Mesenchymal stem cell (in vitro differentiated cells and primary cell): ENCODE results near the gene CDH23.
A peak's percentile ranks its signal among the peaks of the same experiment; 100 is the strongest.

Experiments used
- DNase-seq: peaks from one replicate; pipeline ENCODE4 v3.0.0-alpha.2; 2013
- H2AFZ ChIP-seq: one replicate; pipeline ENCODE4 v1.6.1; 2013; ENCODE audit warnings: low read depth, mild to moderate bottlenecking, control low read depth, inconsistent platforms, low read length, moderate library complexity
- H2AK5ac ChIP-seq: 2 replicates; pipeline ENCODE4 v1.6.1; 2013; ENCODE audit warnings: low read length, moderate library complexity, mild to moderate bottlenecking, inconsistent platforms; ENCODE audit not compliant: severe bottlenecking
- H2BK120ac ChIP-seq: one replicate; pipeline ENCODE4 v1.6.1; 2013; ENCODE audit warnings: low read depth, mild to moderate bottlenecking, inconsistent platforms, low read length, moderate library complexity
- H2BK12ac ChIP-seq, 2 experiments: one replicate each; pipeline ENCODE4 v1.6.1; 2013; ENCODE audit warnings: inconsistent platforms in 2 of 2, low read length in 2 of 2, mild to moderate bottlenecking in 2 of 2, moderate library complexity in 2 of 2, control low read depth in 1 of 2
- H2BK15ac ChIP-seq: one replicate; pipeline ENCODE4 v1.6.1; 2013; ENCODE audit warnings: mild to moderate bottlenecking, low read depth, inconsistent platforms; ENCODE audit not compliant: poor library complexity, severe bottlenecking
- H2BK5ac ChIP-seq: 2 replicates; pipeline ENCODE4 v1.6.1; 2013; ENCODE audit warnings: low read depth, mild to moderate bottlenecking, low read length, control low read depth, inconsistent platforms; ENCODE audit not compliant: poor library complexity, severe bottlenecking
- H3K14ac ChIP-seq, 2 experiments: one replicate each; pipeline ENCODE4 v1.6.1; 2013; ENCODE audit warnings: inconsistent platforms in 2 of 2, low read length in 2 of 2, control low read depth in 1 of 2, mild to moderate bottlenecking in 1 of 2, moderate library complexity in 1 of 2
- H3K18ac ChIP-seq, 2 experiments: one replicate each; pipeline ENCODE4 v1.6.1; 2013; ENCODE audit warnings: inconsistent platforms in 2 of 2, low read length in 2 of 2, control low read depth in 1 of 2, low read depth in 1 of 2, mild to moderate bottlenecking in 1 of 2
- H3K23ac ChIP-seq, 2 experiments: one replicate each; pipeline ENCODE4 v1.6.1; 2013; ENCODE audit warnings: inconsistent platforms in 2 of 2, low read length in 2 of 2, mild to moderate bottlenecking in 2 of 2, moderate library complexity in 2 of 2, control low read depth in 1 of 2
- H3K27ac ChIP-seq: 2 replicates; pipeline ENCODE4 v1.5.1; 2013; ENCODE audit warnings: mild to moderate bottlenecking, moderate library complexity, low read length, control low read depth, inconsistent platforms; ENCODE audit not compliant: poor library complexity, severe bottlenecking
- H3K27me3 ChIP-seq, 2 experiments: 2 replicates each; pipeline versions ENCODE4 v1.6.1 to v1.7.0; 2013; ENCODE audit warnings: low read length in 2 of 2, mild to moderate bottlenecking in 2 of 2, moderate library complexity in 2 of 2, control low read depth in 1 of 2, inconsistent platforms in 1 of 2; ENCODE audit not compliant: control insufficient read depth in 1 of 2, insufficient read depth in 1 of 2
- H3K36me3 ChIP-seq, 2 experiments: 2 replicates each; pipeline versions ENCODE4 v1.6.1 to v1.7.0; 2013; ENCODE audit warnings: low read length in 2 of 2, control low read depth in 1 of 2, inconsistent platforms in 1 of 2, low read depth in 1 of 2, mild to moderate bottlenecking in 1 of 2; ENCODE audit not compliant: insufficient read depth in 2 of 2, control insufficient read depth in 1 of 2
- H3K4ac ChIP-seq, 2 experiments: one replicate each; pipeline ENCODE4 v1.6.1; 2013; ENCODE audit warnings: inconsistent platforms in 2 of 2, low read length in 2 of 2, mild to moderate bottlenecking in 2 of 2, moderate library complexity in 2 of 2, control low read depth in 1 of 2, low read depth in 1 of 2
- H3K4me1 ChIP-seq: 2 replicates; pipeline ENCODE4 v1.6.1; 2013; ENCODE audit warnings: low read depth, low read length, control low read depth; ENCODE audit not compliant: control insufficient read depth, insufficient read depth
- H3K4me2 ChIP-seq: 2 replicates; pipeline ENCODE4 v1.6.1; 2013; ENCODE audit warnings: low read length, mild to moderate bottlenecking, inconsistent platforms; ENCODE audit not compliant: poor library complexity, severe bottlenecking
- H3K4me3 ChIP-seq, 2 experiments: 2 replicates each; pipeline versions ENCODE4 v1.5.1 to v1.7.0; 2013; ENCODE audit warnings: low read length in 2 of 2, mild to moderate bottlenecking in 2 of 2, control low read depth in 1 of 2, low read depth in 1 of 2; ENCODE audit not compliant: insufficient read depth in 1 of 2
- H3K79me1 ChIP-seq: replicated peaks from 2 replicates; pipeline ENCODE4 v1.6.1; 2013; ENCODE audit warnings: mild to moderate bottlenecking, control low read depth, low read length, inconsistent platforms; ENCODE audit not compliant: poor library complexity, severe bottlenecking
- H3K9ac ChIP-seq: 2 replicates; pipeline ENCODE4 v1.7.0; 2013; ENCODE audit warnings: mild to moderate bottlenecking, low read length, moderate library complexity
- H3K9me3 ChIP-seq: 2 replicates; pipeline ENCODE4 v1.7.0; 2013; ENCODE audit warnings: mild to moderate bottlenecking, low read length; ENCODE audit not compliant: control insufficient read depth
- H4K8ac ChIP-seq: one replicate; pipeline ENCODE4 v1.6.1; 2013; ENCODE audit warnings: inconsistent platforms, mild to moderate bottlenecking, low read length, moderate library complexity
- H4K91ac ChIP-seq: one replicate; pipeline ENCODE4 v1.6.1; 2013; ENCODE audit warnings: mild to moderate bottlenecking, low read length, inconsistent platforms
- WGBS: methylation state at CpG from one replicate; pipeline ENCODE4 v1.1.7; 2013; ENCODE audit warnings: mixed read lengths; 5-methylcytosine and 5-hydroxymethylcytosine counted together

Gene CDH23

GRCh38 chr10:71807557-71808510 is 411.1 kb downstream of the CDH23 start:
- Histone ChIP-seq H3K23ac (no peak overlapping the region), H2AK5ac (no peak overlapping the region), H3K14ac (peak overlapping the region in 1 of 2 experiments; percentile 53), H3K9ac (no peak overlapping the region), H3K4me2 (no peak overlapping the region), H3K4ac (no peak overlapping the region), H4K91ac (no peak overlapping the region), H3K9me3 (no peaks in the 10 kb centered on the region), H3K27me3 (peaks cover 17 to 32% of the 10 kb centered on the region in 2 experiments), H3K79me1 (no peaks in the 10 kb centered on the region), H2BK120ac (no peak overlapping the region), H2BK12ac (no peak overlapping the region), H3K27ac (no peak overlapping the region), H2BK15ac (no peak overlapping the region), H3K4me3 (no peak overlapping the region), H3K4me1 (peaks cover 3% of the 10 kb centered on the region), H3K36me3 (peaks cover 14% of the 10 kb centered on the region in 2 experiments), H2AFZ (no peak overlapping the region), H2BK5ac (no peak overlapping the region), H3K18ac (no peak overlapping the region), H4K8ac (no peak overlapping the region)
- no peak for DNase-seq
- WGBS, result 92% methylated on average over 21 of the region's 21 CpGs

- no peak for DNase-seq
- Histone ChIP-seq H3K18ac (no peak overlapping the region), H3K4me2 (no peak overlapping the region), H2BK12ac (no peak overlapping the region), H3K79me1 (no peaks in the 10 kb centered on the region), H3K14ac (no peak overlapping the region), H3K4me1 (peaks cover 3% of the 10 kb centered on the region), H4K91ac (no peak overlapping the region), H2BK5ac (no peak overlapping the region), H2AFZ (no peak overlapping the region), H2BK120ac (no peak overlapping the region), H3K9ac (no peak overlapping the region), H3K27ac (no peak overlapping the region), H3K4ac (no peak overlapping the region), H3K23ac (no peak overlapping the region), H3K27me3 (peaks cover 12 to 22% of the 10 kb centered on the region in 2 experiments), H4K8ac (no peak overlapping the region), H2BK15ac (no peak overlapping the region), H3K9me3 (no peaks in the 10 kb centered on the region), H2AK5ac (no peak overlapping the region), H3K36me3 (peaks cover 26 to 30% of the 10 kb centered on the region in 2 experiments), H3K4me3 (no peak overlapping the region)
- 96% methylated on average over 25 of the region's 25 CpGs for WGBS
Observed at GRCh38 chr10:71809628-71810027, 412.9 kb downstream of the CDH23 start.

GRCh38 chr10:71810048-71810750 is 413.5 kb downstream of the CDH23 start:
- Histone ChIP-seq H3K9ac (no peak overlapping the region), H3K23ac (no peak overlapping the region), H3K4me2 (no peak overlapping the region), H3K9me3 (no peaks in the 10 kb centered on the region), H2BK12ac (no peak overlapping the region), H2BK15ac (no peak overlapping the region), H2BK120ac (no peak overlapping the region), H3K27me3 (peaks cover 9 to 19% of the 10 kb centered on the region in 2 experiments), H2AFZ (no peak overlapping the region), H2BK5ac (no peak overlapping the region), H3K18ac (no peak overlapping the region), H3K4ac (no peak overlapping the region), H3K79me1 (no peaks in the 10 kb centered on the region), H4K91ac (no peak overlapping the region), H2AK5ac (no peak overlapping the region), H3K14ac (peak overlapping the region in 1 of 2 experiments; percentile 18), H3K36me3 (peaks cover 32 to 35% of the 10 kb centered on the region in 2 experiments), H3K4me1 (peaks cover 3% of the 10 kb centered on the region), H4K8ac (no peak overlapping the region), H3K4me3 (no peak overlapping the region), H3K27ac (no peak overlapping the region)
- WGBS, result 95% methylated on average over 11 of the region's 13 CpGs
- no peak for DNase-seq

- H3K4me3 ChIP-seq, result no peak overlapping the region
- no peak overlapping the region for H3K14ac ChIP-seq
- H3K79me1 ChIP-seq, result no peaks in the 10 kb centered on the region
- H3K23ac ChIP-seq, result no peak overlapping the region
- H2AFZ ChIP-seq, result no peak overlapping the region
- no peak overlapping the region for H3K18ac ChIP-seq
- peaks cover 2 to 8% of the 10 kb centered on the region in 2 experiments for H3K27me3 ChIP-seq
- no peak overlapping the region for H4K8ac ChIP-seq
- H3K27ac ChIP-seq, result no peak overlapping the region
- no peak overlapping the region for H2BK120ac ChIP-seq
- no peak overlapping the region for H2BK5ac ChIP-seq
- no peak overlapping the region for H2BK12ac ChIP-seq
- no peaks in the 10 kb centered on the region for H3K9me3 ChIP-seq
- H2AK5ac ChIP-seq, result no peak overlapping the region
- peaks cover 3% of the 10 kb centered on the region for H3K4me1 ChIP-seq
- peaks cover 44 to 47% of the 10 kb centered on the region in 2 experiments for H3K36me3 ChIP-seq
- no peak overlapping the region for H3K4me2 ChIP-seq
- H3K9ac ChIP-seq, result no peak overlapping the region
- H2BK15ac ChIP-seq, result no peak overlapping the region
- no peak overlapping the region for H3K4ac ChIP-seq
- DNase-seq, result no peak
- no peak overlapping the region for H4K91ac ChIP-seq
- 93% methylated on average over 19 of the region's 19 CpGs for WGBS
Observed at GRCh38 chr10:71811351-71811750, 414.6 kb downstream of the CDH23 start.
